Neural cell (in vitro differentiated cells): Measurements from ENCODE around the gene MRPS27.

Experiments used
- CTCF ChIP-seq: fragments of 450-650 bp; IDR thresholded peaks from 2 replicates; pipeline ENCODE4 v1.5.1; 2014; ENCODE audit warnings: antibody characterized with exemption, mild to moderate bottlenecking, moderate library complexity; ENCODE audit not compliant: poor library complexity, severe bottlenecking
- EP300 ChIP-seq: fragments of 450-650 bp; conservative IDR thresholded peaks from 2 replicates; pipeline ENCODE4 v1.6.1; 2014; ENCODE audit warnings: antibody characterized with exemption, mild to moderate bottlenecking, moderate library complexity; ENCODE audit not compliant: poor library complexity, severe bottlenecking
- TAF1 ChIP-seq: IDR thresholded peaks from 2 replicates; pipeline ENCODE4 v1.6.1; 2012; ENCODE audit warnings: low read depth

- no peak for TF ChIP-seq EP300
- no peak for TF ChIP-seq CTCF
- TF ChIP-seq TAF1: no peak
These were observed 78.6 kb downstream of the MRPS27 start for GRCh38 chr5:72241346-72242003.
